HepG2 (cell line): ENCODE results near the gene CD68. TPM values are rescaled to one million over a fixed set of nuclear protein-coding genes. Genes with fewer than 3 reads are reported as not detected.

Experiments used
- AHR ChIP-seq: IDR thresholded peaks from 2 replicates; pipeline ENCODE4 v1.6.1; 2018; ENCODE audit warnings: missing genetic modification reagents, missing compliant biosample characterization
- BRD4 ChIP-seq: sonication (generic); formaldehyde crosslinking; IDR thresholded peaks from 2 replicates; pipeline ENCODE4 v1.4.0; 2020; ENCODE audit warnings: missing genetic modification reagents
- ELF3 ChIP-seq: IDR thresholded peaks from 2 replicates; pipeline ENCODE4 v1.6.1; 2016; ENCODE audit warnings: missing genetic modification reagents, missing compliant biosample characterization
- FOSL1 ChIP-seq: sonication (generic); formaldehyde crosslinking; IDR thresholded peaks from 2 replicates; pipeline ENCODE4 v1.9.0; 2021; ENCODE audit warnings: missing genetic modification reagents, borderline replicate concordance
- FOXK1 ChIP-seq: sonication (generic); formaldehyde crosslinking; IDR thresholded peaks from 2 replicates; pipeline ENCODE4 v1.4.0; 2020; ENCODE audit warnings: low read depth, missing genetic modification reagents, borderline replicate concordance
- PREB ChIP-seq: sonication (generic); formaldehyde crosslinking; IDR thresholded peaks from 2 replicates; pipeline ENCODE4 v1.4.0; 2020; ENCODE audit warnings: missing genetic modification reagents
- REXO4 ChIP-seq: sonication (generic); formaldehyde crosslinking; IDR thresholded peaks from 2 replicates; pipeline ENCODE4 v1.8.0; 2022; ENCODE audit warnings: missing genetic modification reagents, mild to moderate bottlenecking, borderline replicate concordance
- RORA ChIP-seq: sonication (generic); formaldehyde crosslinking; IDR thresholded peaks from 2 replicates; pipeline ENCODE4 v1.5.0; 2020; ENCODE audit warnings: mild to moderate bottlenecking, missing genetic modification reagents, moderate library complexity
- SMAD1 ChIP-seq: sonication (generic); formaldehyde crosslinking; IDR thresholded peaks from 2 replicates; pipeline ENCODE4 v1.4.0; 2020; ENCODE audit warnings: missing genetic modification reagents, low read depth, mild to moderate bottlenecking, borderline replicate concordance
- XRCC5 ChIP-seq: fragments of 200-400 bp; formaldehyde crosslinking; optimal IDR thresholded peaks from 2 replicates; pipeline ENCODE3; 2017; ENCODE audit warnings: mild to moderate bottlenecking, low read length
- ZBTB37 ChIP-seq: sonication (generic); formaldehyde crosslinking; IDR thresholded peaks from 2 replicates; pipeline ENCODE4 v1.4.0; 2020; ENCODE audit warnings: mild to moderate bottlenecking, missing genetic modification reagents
- ZNF567 ChIP-seq: sonication (generic); formaldehyde crosslinking; IDR thresholded peaks from 2 replicates; pipeline ENCODE4 v1.8.1; 2023; ENCODE audit warnings: mild to moderate bottlenecking, missing genetic modification reagents, borderline replicate concordance
- ZNF580 ChIP-seq: IDR thresholded peaks from 2 replicates; pipeline ENCODE4 v1.6.1; 2016; ENCODE audit warnings: low read depth, borderline replicate concordance
- ZNF781 ChIP-seq: sonication (generic); formaldehyde crosslinking; IDR thresholded peaks from 2 replicates; pipeline ENCODE4 v1.5.1; 2020; ENCODE audit warnings: borderline replicate concordance, mild to moderate bottlenecking, missing genetic modification reagents; ENCODE audit errors: not compliant biosample characterization
- ZSCAN25 ChIP-seq: sonication (generic); formaldehyde crosslinking; IDR thresholded peaks from 2 replicates; pipeline ENCODE4 v1.8.0; 2022; ENCODE audit warnings: mild to moderate bottlenecking, missing genetic modification reagents
- polyA plus RNA-seq, 8 experiments: library from polyadenylated mRNA; depleted of rRNA in 3 of 8; stranded (reverse) in 7 of 8; unstranded in 1 of 8; fragments of >200 nt; fragmentation: Illumina TruSeq in 4 of 8; extraction: Trizol in 4 of 8; gene quantifications; 2 replicates each; pipeline versions ENCODE4 v1.2.1 to v1.2.3, GENCODE V29; 2011 to 2016; ENCODE audit warnings: low read depth in 4 of 8, missing spikeins in 1 of 8, mixed read lengths in 1 of 8; ENCODE audit not compliant: insufficient read depth in 1 of 8
- total RNA-seq, 5 experiments: library from RNA; depleted of rRNA; stranded (reverse); fragments of >200 nt; fragmentation: Illumina TruSeq; extraction: Trizol; gene quantifications; 2 replicates each; pipeline ENCODE4 v1.2.3, GENCODE V29; 2016; ENCODE audit warnings: low read depth in 1 of 5
- TF ChIP-seq, protein P1 (sequence below): sonication (generic); formaldehyde crosslinking; IDR thresholded peaks from 2 replicates; pipeline ENCODE4 v1.4.0; 2020; ENCODE audit warnings: missing genetic modification reagents
- TF ChIP-seq, protein P2 (sequence below): sonication (generic); formaldehyde crosslinking; IDR thresholded peaks from 2 replicates; pipeline ENCODE4 v1.5.0; 2020; ENCODE audit warnings: missing genetic modification reagents
- TF ChIP-seq, protein P3 (sequence below): sonication (generic); formaldehyde crosslinking; IDR thresholded peaks from 2 replicates; pipeline ENCODE4 v1.4.0; 2020; ENCODE audit warnings: missing genetic modification reagents, borderline replicate concordance

Gene CD68
- total and polyA plus RNA-seq, 2 of the 13 experiments (the other 11 are each of a cell fraction or from before 2014, with no cell fraction given) = 10.3 to 104 TPM

DNA sequence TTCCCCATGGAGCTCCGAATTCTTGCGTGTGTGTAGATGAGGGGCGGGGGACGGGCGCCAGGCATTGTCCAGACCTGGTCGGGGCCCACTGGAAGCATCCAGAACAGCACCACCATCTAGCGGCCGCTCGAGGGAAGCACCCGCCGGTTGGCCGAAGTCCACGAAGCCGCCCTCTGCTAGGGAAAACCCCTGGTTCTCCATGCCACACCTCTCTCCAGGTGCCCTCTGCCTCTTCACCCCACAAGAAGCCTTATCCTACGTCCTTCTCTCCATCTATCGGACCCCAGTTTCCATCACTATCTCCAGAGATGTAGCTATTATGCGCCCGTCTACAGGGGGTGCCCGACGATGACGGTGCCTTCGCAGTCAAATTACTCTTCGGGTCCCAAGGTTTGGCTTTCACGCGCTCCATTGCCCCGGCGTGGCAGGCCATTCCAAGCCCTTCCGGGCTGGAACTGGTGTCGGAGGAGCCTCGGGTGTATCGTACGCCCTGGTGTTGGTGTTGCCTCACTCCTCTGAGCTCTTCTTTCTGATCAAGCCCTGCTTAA is 18.3 kb upstream of the CD68 start (continued):
- TF ChIP-seq, protein P1, sequence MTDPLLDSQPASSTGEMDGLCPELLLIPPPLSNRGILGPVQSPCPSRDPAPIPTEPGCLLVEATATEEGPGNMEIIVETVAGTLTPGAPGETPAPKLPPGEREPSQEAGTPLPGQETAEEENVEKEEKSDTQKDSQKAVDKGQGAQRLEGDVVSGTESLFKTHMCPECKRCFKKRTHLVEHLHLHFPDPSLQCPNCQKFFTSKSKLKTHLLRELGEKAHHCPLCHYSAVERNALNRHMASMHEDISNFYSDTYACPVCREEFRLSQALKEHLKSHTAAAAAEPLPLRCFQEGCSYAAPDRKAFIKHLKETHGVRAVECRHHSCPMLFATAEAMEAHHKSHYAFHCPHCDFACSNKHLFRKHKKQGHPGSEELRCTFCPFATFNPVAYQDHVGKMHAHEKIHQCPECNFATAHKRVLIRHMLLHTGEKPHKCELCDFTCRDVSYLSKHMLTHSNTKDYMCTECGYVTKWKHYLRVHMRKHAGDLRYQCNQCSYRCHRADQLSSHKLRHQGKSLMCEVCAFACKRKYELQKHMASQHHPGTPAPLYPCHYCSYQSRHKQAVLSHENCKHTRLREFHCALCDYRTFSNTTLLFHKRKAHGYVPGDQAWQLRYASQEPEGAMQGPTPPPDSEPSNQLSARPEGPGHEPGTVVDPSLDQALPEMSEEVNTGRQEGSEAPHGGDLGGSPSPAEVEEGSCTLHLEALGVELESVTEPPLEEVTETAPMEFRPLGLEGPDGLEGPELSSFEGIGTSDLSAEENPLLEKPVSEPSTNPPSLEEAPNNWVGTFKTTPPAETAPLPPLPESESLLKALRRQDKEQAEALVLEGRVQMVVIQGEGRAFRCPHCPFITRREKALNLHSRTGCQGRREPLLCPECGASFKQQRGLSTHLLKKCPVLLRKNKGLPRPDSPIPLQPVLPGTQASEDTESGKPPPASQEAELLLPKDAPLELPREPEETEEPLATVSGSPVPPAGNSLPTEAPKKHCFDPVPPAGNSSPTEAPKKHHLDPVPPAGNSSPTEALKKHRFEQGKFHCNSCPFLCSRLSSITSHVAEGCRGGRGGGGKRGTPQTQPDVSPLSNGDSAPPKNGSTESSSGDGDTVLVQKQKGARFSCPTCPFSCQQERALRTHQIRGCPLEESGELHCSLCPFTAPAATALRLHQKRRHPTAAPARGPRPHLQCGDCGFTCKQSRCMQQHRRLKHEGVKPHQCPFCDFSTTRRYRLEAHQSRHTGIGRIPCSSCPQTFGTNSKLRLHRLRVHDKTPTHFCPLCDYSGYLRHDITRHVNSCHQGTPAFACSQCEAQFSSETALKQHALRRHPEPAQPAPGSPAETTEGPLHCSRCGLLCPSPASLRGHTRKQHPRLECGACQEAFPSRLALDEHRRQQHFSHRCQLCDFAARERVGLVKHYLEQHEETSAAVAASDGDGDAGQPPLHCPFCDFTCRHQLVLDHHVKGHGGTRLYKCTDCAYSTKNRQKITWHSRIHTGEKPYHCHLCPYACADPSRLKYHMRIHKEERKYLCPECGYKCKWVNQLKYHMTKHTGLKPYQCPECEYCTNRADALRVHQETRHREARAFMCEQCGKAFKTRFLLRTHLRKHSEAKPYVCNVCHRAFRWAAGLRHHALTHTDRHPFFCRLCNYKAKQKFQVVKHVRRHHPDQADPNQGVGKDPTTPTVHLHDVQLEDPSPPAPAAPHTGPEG (CRISPR knock-in tag) = no peak
- TF ChIP-seq ZBTB37 (peak; percentile 61; the same call in 1 of the 2 replicates), FOXK1 (CRISPR knock-in tag) (no peak), PREB (no peak), ELF3 (0 out of 2 replicates have a peak, but pooled peaks have one; percentile 12), REXO4 (no peak), ZNF781 (CRISPR knock-in tag) (peak; percentile 9), XRCC5 (peak; percentile 79), BRD4 (CRISPR knock-in tag) (no peak), ZNF580 (no peak), SMAD1 (peak; percentile 65; the same call in 1 of the 2 replicates), RORA (CRISPR knock-in tag) (no peak), ZSCAN25 (CRISPR knock-in tag) (no peak), ZNF567 (no peak; the same call in 1 of the 2 replicates), AHR (CRISPR knock-in tag) (no peak), FOSL1 (CRISPR knock-in tag) (no peak)
- TF ChIP-seq, protein P2, sequence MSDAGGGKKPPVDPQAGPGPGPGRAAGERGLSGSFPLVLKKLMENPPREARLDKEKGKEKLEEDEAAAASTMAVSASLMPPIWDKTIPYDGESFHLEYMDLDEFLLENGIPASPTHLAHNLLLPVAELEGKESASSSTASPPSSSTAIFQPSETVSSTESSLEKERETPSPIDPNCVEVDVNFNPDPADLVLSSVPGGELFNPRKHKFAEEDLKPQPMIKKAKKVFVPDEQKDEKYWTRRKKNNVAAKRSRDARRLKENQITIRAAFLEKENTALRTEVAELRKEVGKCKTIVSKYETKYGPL (CRISPR knock-in tag) = no peak
- TF ChIP-seq, protein P3, sequence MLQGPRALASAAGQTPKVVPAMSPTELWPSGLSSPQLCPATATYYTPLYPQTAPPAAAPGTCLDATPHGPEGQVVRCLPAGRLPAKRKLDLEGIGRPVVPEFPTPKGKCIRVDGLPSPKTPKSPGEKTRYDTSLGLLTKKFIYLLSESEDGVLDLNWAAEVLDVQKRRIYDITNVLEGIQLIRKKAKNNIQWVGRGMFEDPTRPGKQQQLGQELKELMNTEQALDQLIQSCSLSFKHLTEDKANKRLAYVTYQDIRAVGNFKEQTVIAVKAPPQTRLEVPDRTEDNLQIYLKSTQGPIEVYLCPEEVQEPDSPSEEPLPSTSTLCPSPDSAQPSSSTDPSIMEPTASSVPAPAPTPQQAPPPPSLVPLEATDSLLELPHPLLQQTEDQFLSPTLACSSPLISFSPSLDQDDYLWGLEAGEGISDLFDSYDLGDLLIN (CRISPR knock-in tag) = no peak
